ENCODE results near the gene SLC31A1. TPM values are rescaled to one million over a fixed set of nuclear protein-coding genes. Genes with fewer than 3 reads are reported as not detected.

SLC31A1 gene
- total and polyA plus RNA-seq, 2 donors (not counting 3 experiments of a cell fraction or from before 2014, with no cell fraction given), result 13.5 to 22.7 TPM

DNA sequence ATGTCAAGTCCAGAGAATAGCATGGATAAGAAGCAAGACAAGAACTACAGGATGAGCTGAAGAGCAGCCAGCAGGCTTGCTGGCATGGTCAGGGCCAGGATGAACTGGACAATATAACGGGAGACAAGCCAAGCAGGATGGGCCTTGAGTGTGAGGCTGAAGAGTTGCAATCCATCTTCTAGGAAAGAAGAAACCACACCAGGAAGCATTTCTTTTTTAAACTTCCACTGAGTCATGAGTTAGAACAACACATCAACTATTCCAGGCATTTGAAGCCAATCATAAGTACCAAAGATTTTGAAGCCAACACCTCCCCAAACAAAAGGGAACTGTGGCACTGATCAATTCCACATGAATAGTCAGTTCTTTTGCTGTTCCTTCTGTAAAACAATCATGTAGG, 43.3 kb upstream of the SLC31A1 start:
- Histone ChIP-seq H3K9me3 (replicated peaks; ENCODE audit: control insufficient read depth, insufficient read depth, low read length) (no peaks in the 10 kb centered on the region), H3K79me2 (ENCODE audit: control insufficient read depth, insufficient read depth, low read length) (no peaks in the 10 kb centered on the region), H3K4me2 (ENCODE audit: insufficient read depth, low read length) (no peak overlapping the region), H3K27ac (ENCODE audit: insufficient read depth, low read depth, low read length) (no peak overlapping the region), H3K36me3 (ENCODE audit: control insufficient read depth in 2 of 2, extremely low read depth in 1 of 2, insufficient read depth in 2 of 2, low read length in 2 of 2) (peaks cover 21 to 37% of the 10 kb centered on the region in 2 experiments), H2AFZ (ENCODE audit: low read depth, low read length) (no peak overlapping the region), H3K4me3 (replicated peaks in 1 of 3; ENCODE audit: insufficient read depth in 1 of 3, low read depth in 1 of 3, low read length in 3 of 3) (no peak overlapping the region), H3K4me1 (ENCODE audit: control insufficient read depth, extremely low read depth, insufficient read depth, low read length) (peaks cover 7% of the 10 kb centered on the region), H3K9ac (replicated peaks; ENCODE audit: extremely low read depth, insufficient read depth, low read length) (no peak overlapping the region), H4K20me1 (replicated peaks; ENCODE audit: control insufficient read depth, extremely low read depth, insufficient read depth, low read length) (no peaks in the 10 kb centered on the region), H3K27me3 (ENCODE audit: control insufficient read depth in 2 of 2, insufficient read depth in 2 of 2, low read length in 2 of 2) (no peaks in the 10 kb centered on the region), H3K9me1 (replicated peaks; ENCODE audit: control insufficient read depth, extremely low read depth, insufficient read depth, low read length) (no peaks in the 10 kb centered on the region)
- dilution Hi-C loops (cut with MboI; ENCODE audit: extremely low pct_ligation_motif_present, low sequenced_read_pairs) (no loop called here), intact Hi-C loops (cut with micrococcal nuclease) (no loop called here)
- DNase-seq (ENCODE audit: low read depth, low spot score), result no peak
- BruUV-seq (replicated peaks), result no TSS peak
- TF ChIP-seq MYC (IDR thresholded peaks at IDR 0.05; ENCODE audit: low read depth, low read length), result no peak
- TF ChIP-seq FOS (IDR thresholded peaks at IDR 0.05; ENCODE audit: borderline replicate concordance, insufficient read depth, low read length), result peak; percentile 29
- ChIA-PET POLR2A (no interaction called here), CTCF (interaction anchor here (2.5 kb wide), 1 partner anchor 11 kb away, joined by 8 read pairs; no protein-coding TSS in a partner anchor)
- FAIRE-seq, result peak; percentile 62

- POLR2A ChIA-PET, result no interaction called here
- dilution Hi-C loops (cut with MboI; ENCODE audit: extremely low pct_ligation_motif_present, low sequenced_read_pairs), result no loop called here
Measured at GRCh38 chr9:113179839-113180238, 41.5 kb upstream of the SLC31A1 start.

More at GRCh38 chr9:113179839-113180238, 41.5 kb upstream of the SLC31A1 start:
- BruUV-seq (replicated peaks), result no TSS peak
- FAIRE-seq (no peak), DNase-seq (ENCODE audit: low read depth, low spot score) (no peak)
- Histone ChIP-seq H3K27me3 (ENCODE audit: control insufficient read depth in 2 of 2, insufficient read depth in 2 of 2, low read length in 2 of 2) (no peaks in the 10 kb centered on the region), H3K36me3 (ENCODE audit: control insufficient read depth in 2 of 2, extremely low read depth in 1 of 2, insufficient read depth in 2 of 2, low read length in 2 of 2) (peaks cover 20 to 33% of the 10 kb centered on the region in 2 experiments), H3K9me3 (replicated peaks; ENCODE audit: control insufficient read depth, insufficient read depth, low read length) (no peaks in the 10 kb centered on the region), H2AFZ (ENCODE audit: low read depth, low read length) (no peak overlapping the region), H3K4me2 (ENCODE audit: insufficient read depth, low read length) (no peak overlapping the region), H3K9ac (replicated peaks; ENCODE audit: extremely low read depth, insufficient read depth, low read length) (no peak overlapping the region), H3K79me2 (ENCODE audit: control insufficient read depth, insufficient read depth, low read length) (no peaks in the 10 kb centered on the region), H3K9me1 (replicated peaks; ENCODE audit: control insufficient read depth, extremely low read depth, insufficient read depth, low read length) (no peaks in the 10 kb centered on the region), H3K4me3 (replicated peaks in 1 of 3; ENCODE audit: insufficient read depth in 1 of 3, low read depth in 1 of 3, low read length in 3 of 3) (no peak overlapping the region), H3K4me1 (ENCODE audit: control insufficient read depth, extremely low read depth, insufficient read depth, low read length) (peaks cover 7% of the 10 kb centered on the region), H3K27ac (ENCODE audit: insufficient read depth, low read depth, low read length) (no peak overlapping the region), H4K20me1 (replicated peaks; ENCODE audit: control insufficient read depth, extremely low read depth, insufficient read depth, low read length) (no peaks in the 10 kb centered on the region)
- CTCF ChIA-PET, result interaction anchor here (1.2 to 2.5 kb wide), 3 partner anchors 9 to 40 kb away, joined by 3 to 8 read pairs (median 5); no protein-coding TSS in a partner anchor
- TF ChIP-seq MYC (IDR thresholded peaks at IDR 0.05; ENCODE audit: low read depth, low read length), result no peak
- no peak for TF ChIP-seq POLR2AphosphoS5 (IDR thresholded peaks at IDR 0.05; ENCODE audit: insufficient read depth, low read depth, low read length)
- no peak for TF ChIP-seq FOS (IDR thresholded peaks at IDR 0.05; ENCODE audit: borderline replicate concordance, insufficient read depth, low read length)
- TF ChIP-seq POLR2A (IDR thresholded peaks at IDR 0.05; ENCODE audit: low read depth, low read length), result no peak
- no peak for TF ChIP-seq MAX (IDR thresholded peaks at IDR 0.05; ENCODE audit: insufficient read depth, insufficient read length)
- TF ChIP-seq GATA2 (IDR thresholded peaks at IDR 0.05; ENCODE audit: insufficient read depth, insufficient read length, low read depth, low read length), result no peak
- TF ChIP-seq JUN (IDR thresholded peaks at IDR 0.05; ENCODE audit: borderline replicate concordance, insufficient read depth, insufficient read length, low read depth), result no peak
- TF ChIP-seq, protein P1, sequence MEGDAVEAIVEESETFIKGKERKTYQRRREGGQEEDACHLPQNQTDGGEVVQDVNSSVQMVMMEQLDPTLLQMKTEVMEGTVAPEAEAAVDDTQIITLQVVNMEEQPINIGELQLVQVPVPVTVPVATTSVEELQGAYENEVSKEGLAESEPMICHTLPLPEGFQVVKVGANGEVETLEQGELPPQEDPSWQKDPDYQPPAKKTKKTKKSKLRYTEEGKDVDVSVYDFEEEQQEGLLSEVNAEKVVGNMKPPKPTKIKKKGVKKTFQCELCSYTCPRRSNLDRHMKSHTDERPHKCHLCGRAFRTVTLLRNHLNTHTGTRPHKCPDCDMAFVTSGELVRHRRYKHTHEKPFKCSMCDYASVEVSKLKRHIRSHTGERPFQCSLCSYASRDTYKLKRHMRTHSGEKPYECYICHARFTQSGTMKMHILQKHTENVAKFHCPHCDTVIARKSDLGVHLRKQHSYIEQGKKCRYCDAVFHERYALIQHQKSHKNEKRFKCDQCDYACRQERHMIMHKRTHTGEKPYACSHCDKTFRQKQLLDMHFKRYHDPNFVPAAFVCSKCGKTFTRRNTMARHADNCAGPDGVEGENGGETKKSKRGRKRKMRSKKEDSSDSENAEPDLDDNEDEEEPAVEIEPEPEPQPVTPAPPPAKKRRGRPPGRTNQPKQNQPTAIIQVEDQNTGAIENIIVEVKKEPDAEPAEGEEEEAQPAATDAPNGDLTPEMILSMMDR (IDR thresholded peaks at IDR 0.05; ENCODE audit: extremely low read depth in 1 of 2, insufficient read depth in 1 of 2, low read depth in 1 of 2, low read length in 2 of 2), result no peak
- TF ChIP-seq EZH2 (IDR thresholded peaks at IDR 0.05; ENCODE audit: borderline replicate concordance, low read depth, low read length, severe bottlenecking), result no peak
- intact Hi-C loops (cut with micrococcal nuclease), result no loop called here
